Activated CD8-positive, alpha-beta memory T cell treated with anti-CD3 and anti-CD28 coated beads for 24 hours (primary cell): ENCODE data around the gene GPR161.

ENCODE experiments used
- DNase-seq: peaks from one replicate; pipeline ENCODE4 v3.0.0-alpha.2; 2020

The GPR161 gene

DNA sequence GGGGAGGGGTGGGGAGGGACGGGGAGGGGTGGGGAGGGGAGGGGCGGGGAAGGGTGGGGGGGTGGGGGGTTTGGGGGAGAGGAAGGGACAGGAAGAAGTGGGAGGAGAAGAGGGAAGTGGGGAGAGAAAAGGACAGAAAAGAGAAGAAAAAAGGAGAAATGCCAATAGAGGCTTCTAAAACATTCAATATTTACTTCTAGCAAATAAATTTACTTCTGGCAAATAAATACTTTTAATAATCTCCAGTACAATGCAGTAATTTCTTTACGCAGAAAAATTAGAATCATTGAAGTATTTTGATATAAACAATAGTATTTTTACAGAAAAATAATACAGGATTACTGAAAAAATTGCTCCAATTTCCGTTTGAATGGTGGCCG is 9.4 kb upstream of the GPR161 start:
- no peak for DNase-seq

DNA sequence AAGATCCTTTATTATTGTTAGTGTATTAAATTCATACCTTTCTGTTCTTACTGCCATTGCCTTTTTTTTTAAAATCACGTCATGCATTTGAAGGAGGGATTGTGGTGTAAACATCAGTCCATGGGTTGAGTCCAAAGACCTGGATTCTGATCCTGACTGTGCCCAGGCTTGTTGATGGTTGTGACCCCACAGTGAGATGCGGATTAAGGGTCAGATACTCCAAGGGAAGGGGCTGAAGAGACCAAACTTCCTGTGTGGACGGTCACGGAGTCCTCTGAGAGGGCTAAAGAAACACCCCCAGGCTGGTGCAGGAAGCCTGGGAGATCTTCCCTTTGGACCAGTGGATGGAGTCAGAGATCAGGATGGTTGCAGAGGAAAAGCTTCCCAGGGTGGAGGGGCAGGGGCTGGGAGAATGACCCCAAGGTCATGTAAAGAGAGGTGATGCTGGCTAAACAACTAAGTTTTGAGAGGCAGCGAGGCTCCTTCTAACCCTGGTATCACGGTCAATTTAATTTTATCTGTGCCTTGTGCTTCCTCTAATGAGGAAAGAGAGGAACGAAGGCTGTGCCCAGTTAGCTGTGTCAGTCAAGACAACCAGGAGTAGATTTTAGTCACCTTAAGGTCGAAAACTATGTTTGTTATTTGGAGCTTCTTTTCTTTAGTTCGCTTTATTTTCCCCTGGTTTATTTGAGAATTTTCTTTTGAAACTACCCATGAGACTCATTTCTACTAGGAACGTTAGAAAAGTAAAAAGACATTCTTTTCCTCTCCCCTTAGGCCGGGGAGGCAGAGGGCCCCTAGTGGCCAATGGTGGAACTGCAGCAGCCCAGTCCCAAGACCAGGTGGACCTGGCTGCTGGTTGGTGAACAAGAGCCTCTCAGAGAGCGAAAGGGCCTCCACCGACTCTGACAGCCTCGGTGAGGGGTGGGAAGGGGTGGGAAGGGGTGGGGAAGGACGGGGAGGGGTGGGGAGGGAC is 8.7 kb upstream of the GPR161 start:
- DNase-seq: peak; percentile 95

- DNase-seq: no peak
These were observed 5.2 kb upstream of the GPR161 start for GRCh38 chr1:168141871-168142385.

- DNase-seq: no peak
These were observed 2.3 kb upstream of the GPR161 start for GRCh38 chr1:168139070-168139469.

GRCh38 chr1:168138134-168138533 is 1.4 kb upstream of the GPR161 start:
- no peak for DNase-seq

- DNase-seq: no peak
These were observed 738 bp upstream of the GPR161 start for GRCh38 chr1:168137515-168137821.

DNA sequence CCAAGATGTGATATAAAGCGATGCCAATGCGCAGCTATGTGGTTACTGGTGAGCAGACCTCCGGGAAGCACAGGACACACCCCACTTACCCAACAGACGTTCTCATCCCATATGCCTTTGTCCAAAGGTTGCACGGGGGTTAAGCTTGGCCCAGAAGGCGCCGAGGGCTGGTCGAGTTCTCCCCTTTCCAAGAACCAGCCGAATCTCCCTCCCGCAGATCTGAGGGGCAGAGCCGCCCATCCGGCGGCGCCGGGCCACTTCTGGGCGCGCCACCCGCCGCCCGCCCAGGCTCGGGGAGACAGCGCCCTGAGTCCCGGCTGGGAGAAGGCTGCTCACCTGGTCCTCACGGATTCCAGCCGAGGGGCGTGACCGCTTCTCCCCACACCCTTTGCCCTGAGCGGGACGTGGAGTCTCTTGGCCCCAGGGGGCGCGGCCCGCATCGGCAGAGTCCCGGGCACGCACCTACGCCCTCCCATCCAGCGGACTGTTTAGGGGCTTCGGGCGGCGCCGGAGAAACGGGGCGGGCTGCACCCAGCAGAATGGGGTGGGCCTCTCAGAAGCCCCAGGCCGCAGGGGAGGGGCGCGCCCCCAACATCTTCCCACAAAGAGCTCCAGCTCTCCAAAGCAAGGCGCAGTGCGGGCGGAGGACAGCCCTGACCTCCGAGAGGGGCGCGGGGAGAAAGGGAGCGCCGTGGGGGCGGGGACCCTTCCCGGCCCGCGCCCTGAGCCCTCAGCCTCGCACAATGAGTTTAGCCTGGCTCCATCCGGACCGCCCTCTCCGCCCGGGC is 615 bp downstream of the GPR161 start:
- DNase-seq: peak; percentile 68

- DNase-seq: no peak
These were observed 1.4 kb downstream of the GPR161 start for GRCh38 chr1:168135116-168135920.

- DNase-seq: no peak
These were observed 2.1 kb downstream of the GPR161 start for GRCh38 chr1:168134642-168135041.

DNA sequence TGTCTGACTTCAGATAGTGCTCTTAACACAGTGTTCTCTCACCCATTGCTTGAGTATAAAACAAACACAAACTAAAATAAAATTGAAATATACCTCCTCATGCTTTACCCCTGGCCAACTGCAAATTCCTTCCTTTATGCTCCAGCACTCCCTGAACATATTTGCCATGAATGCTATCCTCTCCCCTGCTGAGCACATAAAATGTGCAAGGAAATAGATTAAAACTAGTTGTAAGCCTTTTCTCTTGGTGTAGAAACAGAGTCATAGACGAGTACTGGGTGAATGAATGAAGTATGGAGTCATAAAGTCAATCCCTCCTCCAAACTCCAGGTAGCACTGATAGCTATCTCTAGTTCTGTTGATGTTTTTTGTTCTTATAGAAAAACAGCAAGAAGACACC is 2.6 kb downstream of the GPR161 start:
- no peak for DNase-seq

DNA sequence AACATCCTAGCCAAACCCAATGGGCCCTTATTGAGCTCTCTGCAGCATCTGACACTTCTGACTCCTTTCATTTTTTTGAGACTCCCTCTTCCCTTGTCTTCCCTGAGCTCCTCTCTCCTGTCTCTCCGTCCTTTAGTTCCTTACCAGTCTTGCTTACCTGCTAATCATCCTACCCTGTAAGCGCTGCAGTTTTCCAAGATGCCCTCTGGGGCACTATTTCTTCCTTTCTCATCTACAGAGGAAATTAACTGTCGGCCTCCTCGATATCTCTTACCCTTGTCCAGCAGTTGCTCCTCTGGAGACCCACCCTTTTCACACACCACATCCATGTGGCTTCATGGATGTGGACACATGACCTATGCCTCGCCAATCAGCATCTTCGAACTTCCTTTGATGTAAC is 6.8 kb downstream of the GPR161 start:
- no peak for DNase-seq

GRCh38 chr1:168127503-168127902 is 9.2 kb downstream of the GPR161 start:
- no peak for DNase-seq

- DNase-seq: no peak
These were observed 11.7 kb downstream of the GPR161 start for GRCh38 chr1:168125051-168125450.

- no peak for DNase-seq
These were observed 15.2 kb downstream of the GPR161 start for GRCh38 chr1:168121401-168122011.

DNA sequence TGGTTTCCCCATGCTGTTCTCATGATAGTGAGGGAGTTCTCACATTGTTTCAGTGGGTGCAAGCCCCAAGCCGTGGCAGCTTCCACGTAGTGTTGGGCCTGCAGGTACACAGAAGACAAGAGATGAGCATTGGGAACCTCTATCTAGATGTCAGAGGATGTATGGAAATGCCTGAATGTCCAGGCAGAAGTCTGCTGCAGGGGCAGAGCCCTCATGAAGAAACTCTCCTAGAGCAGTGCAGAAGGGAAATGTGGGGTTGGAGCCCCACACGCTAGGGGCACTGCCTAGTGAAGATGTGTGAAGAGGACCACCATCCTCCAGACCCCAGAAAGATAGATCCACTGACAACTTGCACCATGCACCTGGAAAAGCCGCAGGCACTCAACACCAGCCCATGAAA is 17.0 kb downstream of the GPR161 start:
- no peak for DNase-seq

DNA sequence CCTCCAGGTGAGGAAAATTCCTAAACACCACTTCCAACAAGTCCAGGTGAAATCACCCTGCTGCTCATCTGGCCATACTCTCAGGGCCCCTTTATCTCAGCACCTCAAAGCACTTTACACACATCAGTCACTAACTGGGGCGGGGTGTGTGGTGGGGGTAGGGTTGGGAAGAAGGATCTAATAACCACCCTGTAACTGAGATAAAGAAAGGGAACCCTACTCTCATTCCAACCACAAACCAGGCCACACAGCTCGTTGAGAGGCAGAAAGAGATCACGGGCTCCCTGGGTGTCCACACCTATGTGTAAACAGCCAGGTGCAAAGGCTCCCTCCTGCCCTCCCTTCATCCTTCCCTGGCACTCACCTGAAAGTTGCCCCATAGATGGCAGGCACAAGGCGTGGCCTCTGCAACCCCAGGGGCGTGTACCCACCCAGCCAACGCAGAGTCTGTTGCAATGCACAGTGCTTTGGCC is 20.4 kb downstream of the GPR161 start:
- no peak for DNase-seq

GRCh38 chr1:168114845-168115244 is 21.9 kb downstream of the GPR161 start:
- DNase-seq: no peak

DNA sequence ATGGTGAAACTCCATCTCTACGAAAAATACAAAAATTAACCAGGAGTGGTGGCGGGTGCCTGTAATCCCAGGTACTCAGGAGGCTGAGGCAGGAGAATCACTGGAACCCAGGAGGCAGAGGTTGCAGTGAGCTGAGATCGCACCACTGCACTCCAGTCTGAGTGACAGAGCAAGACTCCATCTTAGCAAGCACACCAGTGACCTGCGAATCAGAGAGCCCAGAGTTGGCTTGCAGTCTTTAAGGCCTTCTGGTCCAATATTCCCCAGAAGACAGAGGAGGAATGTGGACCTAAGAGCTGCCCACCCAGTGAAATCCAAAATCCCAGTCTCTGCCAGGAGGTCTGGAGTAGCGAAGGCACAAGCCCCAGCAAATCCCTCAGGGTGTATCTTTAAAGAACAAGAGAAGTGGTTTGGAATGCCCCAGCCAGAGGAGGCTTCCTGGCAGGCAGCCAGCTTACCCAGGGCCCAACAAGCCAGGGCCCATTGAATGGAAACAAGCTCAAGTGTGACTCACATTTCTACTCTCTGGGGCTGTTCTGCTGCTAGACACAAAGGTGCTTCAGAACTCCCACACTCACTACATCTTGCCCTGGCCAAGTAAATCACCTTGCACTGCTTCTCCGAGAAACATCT is 23.9 kb downstream of the GPR161 start:
- DNase-seq: peak; percentile 73

DNA sequence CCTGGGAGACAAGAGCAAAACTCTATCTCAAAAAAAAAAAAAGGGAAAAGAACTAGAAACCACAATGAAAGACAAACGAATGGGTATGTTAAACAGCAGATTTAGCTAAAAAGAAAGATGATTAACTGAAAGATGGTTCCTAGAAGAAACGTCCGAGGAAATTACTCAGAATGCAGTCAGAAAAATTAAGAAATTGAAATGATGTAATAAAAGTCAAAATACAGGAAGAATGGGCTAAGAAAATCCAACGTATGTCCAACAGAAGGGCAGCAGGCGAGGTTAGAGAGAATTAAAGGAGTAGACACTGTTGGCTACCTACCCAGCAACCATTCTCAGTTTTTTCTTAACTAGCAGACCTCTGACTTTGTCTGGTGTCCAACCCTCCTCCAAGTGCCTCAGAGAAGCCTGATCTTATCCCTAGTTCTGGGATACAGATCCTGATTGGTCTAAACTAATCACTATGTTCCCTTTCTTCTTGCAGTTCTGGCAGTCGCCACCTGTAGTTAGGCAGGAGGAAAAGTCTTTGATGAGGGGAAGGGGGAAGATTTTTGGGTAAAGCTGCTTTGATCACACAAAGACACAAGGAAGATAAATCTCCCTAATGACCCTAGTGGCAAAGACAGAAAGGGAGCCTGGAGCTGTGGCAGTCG is 25.7 kb downstream of the GPR161 start:
- no peak for DNase-seq

DNA sequence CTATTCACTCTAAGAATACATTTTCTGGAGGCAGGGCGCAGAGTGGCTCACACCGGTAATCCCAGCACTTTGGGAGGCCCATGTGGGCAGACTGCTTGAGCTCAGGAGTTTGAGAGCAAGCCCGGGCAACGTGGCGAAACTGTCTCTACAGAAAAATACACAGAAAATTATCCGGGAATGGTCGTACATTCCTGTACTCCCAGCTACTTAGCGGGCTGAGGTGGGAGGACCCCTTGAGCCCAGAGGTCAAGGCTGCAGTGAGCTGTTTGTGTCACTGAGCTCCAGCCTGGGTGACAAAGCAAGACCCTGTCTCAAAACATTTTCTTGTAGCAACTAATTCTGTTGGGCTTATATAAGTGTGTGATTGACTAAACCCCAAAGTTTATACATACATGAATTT is 30.5 kb downstream of the GPR161 start:
- no peak for DNase-seq

DNA sequence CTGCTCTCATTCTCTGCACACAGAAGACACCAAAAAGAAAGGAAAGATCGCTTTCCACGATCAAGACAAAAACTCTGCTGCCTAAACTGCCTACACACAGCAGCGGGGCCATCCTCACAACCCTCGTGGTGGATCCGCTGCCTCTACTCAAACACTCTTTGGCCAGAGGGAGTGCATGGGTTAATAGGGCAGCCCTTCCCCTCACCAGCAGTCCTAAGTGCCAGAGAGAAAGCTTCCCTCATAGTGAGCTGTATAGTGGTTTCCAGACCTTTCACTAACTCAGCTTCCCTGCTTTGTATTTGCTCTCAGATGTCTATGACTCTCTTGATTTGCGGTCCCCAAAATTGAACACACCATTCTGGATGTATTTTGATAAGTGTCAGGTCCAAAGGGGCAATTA is 30.9 kb downstream of the GPR161 start:
- DNase-seq: no peak

DNA sequence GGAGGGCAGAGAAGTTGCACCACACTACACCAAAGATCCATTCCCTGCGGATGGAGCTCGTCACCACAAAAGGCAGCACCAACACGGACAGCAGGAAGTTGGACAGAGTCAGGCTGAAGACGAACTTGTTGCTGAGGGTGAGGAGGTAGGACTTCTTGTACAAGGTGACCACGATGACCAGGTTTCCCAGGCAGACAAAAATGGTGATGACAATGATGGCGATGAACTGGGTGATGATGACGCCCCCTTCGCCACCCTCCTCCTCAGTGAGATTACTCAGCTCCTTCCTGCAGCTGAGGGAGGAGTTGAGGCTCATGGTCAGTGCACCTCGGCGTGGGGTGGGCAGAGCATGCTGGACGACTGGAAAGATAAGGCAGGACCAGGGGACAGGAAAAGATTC is 32.2 kb downstream of the GPR161 start:
- DNase-seq: no peak
